MV-4-11 (cell line): ENCODE data around the gene MRPS18A.

Experiments
- DNase-seq: peaks from one replicate; lab custom pipeline; 2025; lab: John Stamatoyannopoulos, UW

The MRPS18A gene

GRCh38 chr6:43687437-43688347 is at the start of gene MRPS18A:
MRPS18A (minus strand) TSS chr6:43687791; CDS start chr6:43687779, 12 bp downstream.
- DNase-seq: peak; percentile 57

DNA sequence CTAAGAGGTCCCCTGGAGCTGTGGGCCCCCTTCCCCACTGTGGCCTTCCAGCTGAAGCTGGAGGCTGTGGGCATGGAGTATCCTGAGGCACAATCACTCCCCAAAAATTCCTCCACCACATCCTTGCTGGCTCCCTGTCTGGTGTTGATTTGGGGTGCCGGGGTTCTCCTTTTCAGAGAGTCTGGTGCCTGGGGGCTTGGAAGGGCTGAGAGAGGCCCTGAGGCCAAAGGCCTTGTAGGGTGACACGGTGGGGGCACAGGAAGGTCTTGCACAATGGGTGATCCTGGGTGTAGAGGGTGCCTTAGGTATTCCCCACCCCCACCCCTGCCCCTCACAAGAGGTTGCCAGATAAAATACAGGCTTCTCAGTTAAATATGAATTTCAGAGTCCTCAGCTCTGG is 49.3 kb upstream of the MRPS18A start:
- DNase-seq: no peak

DNA sequence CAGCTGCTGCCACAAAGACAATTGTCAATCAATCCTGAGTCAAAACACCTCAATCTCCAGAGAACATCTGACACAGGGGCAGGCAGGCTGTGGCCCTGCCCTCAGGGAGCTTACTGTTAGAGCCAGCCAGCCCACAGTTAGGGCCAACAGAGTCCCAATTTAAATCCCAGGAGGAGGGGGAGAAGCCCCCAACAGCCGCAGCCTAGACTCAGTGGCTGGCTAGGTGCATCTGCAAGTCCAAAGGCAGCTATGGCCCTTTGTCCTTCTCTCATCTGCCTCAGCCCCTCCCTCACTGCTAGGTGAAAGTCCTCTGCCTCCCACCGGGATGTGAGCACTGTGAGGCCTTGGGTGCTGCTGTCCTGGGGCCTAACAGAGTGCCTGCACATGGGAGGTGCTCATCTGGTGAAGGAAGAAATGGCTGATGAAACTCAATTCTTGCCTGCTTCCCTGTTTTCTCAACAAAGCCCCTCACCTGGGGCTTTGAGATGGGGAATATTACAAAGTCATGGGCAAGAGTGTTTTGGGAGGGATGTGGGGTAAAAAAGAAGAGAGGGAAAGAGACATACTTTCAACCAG is 48.7 kb upstream of the MRPS18A start:
- no peak for DNase-seq

- no peak for DNase-seq
Observed at GRCh38 chr6:43735642-43736199, 48.1 kb upstream of the MRPS18A start.

DNA sequence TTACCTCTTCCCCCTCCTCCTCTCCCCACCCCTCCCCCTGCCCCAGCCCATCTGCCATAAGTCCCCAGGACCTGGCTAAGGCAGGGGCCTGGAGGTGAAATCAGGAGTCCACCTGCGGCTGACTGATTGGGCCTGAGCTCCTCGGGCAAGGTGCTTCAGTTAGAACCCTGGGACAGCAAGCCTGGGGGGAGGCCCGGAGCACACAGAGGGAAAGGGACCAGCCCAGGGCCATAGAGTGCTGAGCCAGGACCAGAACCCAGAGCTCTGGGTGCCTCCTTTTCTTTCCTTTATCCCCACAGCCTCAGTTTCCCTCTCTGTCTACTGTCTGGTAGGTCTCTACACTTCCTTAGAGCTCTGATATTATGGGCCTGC is 46.7 kb upstream of the MRPS18A start:
- DNase-seq: no peak

DNA sequence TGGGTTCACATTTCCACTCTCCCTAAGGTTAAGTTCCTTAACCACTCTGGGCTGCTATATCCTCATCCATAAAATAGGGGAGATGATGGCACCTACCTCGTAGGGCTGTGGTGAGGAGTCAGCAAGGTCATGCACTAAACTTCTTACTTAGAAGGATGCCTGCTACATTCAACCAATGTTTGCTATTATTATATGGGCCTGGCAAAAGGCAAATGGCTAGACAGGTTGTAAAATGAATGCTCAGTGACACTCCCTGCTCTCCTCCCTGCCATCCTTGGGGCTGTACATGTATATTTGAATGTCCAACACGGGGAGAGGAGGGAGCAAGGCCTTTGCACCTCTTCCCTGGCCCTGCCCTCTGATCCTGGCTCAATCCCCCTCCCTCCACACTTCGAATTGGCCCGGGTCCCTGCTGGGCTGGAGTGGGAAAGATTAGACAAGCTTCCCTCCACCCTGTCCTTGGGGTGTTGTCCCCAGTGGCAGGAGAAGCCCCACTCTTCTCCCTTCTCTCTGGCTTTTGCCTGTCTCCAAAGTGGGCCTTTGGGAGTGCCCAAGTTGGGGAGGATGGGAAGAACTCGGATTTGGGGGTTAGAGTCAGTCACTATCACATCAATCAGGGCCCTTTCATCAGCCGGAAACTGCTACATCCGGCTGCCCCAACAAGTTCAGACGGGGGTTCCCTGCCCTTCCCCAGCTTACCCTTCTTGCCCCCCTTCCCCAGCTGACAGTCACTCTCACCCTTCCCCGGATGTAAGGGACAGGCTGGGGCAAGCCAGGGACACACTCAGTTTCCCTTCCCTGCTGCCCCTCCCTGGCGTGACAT is 46.1 kb upstream of the MRPS18A start:
- no peak for DNase-seq

DNA sequence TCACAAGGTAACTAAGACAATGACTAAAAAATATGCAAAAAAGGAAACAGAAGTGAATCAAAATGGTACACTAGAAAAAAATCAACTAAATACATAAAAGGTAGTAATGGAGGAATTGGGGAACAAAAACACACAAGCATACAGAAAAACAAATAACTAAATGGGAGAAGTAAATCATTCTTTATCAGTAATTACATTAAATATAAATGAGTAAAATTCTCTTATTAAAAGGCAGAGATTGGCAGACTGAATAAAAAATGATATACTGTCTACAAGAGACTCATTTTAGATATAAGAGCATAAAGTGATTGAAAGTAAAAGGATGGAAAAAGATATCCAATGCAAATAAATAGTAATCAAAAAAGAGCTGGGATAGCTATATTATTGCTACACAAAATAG is 43.0 kb upstream of the MRPS18A start:
- no peak for DNase-seq

DNA sequence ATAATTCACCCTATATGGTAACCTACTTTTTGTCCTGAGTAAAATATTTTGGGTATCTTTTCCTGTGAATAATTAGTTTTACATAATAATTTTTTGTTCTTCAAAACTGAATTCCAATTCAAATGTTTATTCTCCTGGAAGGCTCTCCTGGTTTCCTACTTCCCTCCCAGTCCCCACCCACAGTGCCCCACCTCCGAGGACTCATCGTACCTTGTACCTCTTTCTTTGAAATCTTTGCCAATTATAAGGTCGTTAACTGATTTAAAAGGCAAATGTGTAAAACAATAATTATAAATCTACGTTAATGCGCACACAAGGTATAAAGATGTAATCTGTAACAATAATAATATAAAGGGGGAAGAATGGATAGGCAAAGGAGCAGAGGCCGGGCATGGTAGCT is 41.9 kb upstream of the MRPS18A start:
- DNase-seq: no peak

DNA sequence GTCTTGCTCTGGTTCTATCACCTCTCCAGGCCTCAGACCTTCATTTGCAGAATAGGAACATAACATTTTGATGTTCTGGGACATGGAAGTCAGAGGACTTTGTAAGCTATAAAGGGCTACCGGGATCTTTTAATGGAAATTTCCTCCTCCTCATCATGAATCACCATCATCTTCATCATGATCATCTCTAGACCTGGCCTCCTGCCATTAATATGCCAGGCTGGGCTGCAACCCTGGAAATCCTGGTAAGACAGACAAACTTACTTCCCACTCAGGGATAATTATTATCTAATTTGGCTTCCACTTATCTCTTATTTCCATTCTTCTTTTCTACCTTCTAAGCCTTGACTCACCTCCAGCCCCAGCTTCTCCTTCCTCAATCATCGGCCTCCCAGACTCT is 41.0 kb upstream of the MRPS18A start:
- no peak for DNase-seq

GRCh38 chr6:43727634-43728033 is 40.0 kb upstream of the MRPS18A start:
- DNase-seq: no peak

GRCh38 chr6:43725643-43726580 is 38.3 kb upstream of the MRPS18A start:
- peak; percentile 35 for DNase-seq

DNA sequence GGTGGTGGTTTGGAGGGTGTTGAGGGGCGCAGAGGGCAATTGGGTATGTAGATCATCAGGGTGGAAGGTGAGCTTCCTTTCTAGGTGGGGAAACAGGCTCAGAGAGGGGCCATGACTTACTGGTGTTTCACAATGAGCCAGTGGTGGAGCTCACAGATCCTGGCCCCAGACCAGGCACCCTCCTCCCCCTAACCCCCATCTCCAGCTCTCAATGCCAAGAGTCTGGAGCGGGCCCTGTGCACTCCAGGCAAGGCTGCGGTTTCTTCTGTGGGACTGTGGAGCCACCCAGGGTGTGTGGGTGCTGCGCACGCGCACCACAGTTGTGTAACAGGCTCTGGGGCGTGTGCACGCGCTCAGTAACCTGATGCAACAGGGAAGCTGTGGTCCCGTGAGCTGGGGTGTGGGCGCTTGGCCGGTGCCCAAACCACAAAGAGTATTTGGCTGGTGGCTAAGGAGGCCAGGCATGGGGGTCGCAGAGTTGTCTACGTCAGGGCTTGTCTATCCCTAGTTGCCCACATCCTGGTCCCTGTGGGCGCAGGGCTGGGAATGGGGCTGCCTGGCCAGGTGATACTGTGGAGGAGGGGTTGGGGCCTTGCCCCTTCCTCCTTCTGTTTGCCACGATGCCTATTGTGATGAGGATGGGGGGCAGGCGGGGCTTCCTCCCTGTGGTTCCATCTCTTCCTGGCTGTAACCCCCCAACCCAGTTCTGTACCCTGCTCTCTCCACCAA is 37.5 kb upstream of the MRPS18A start:
- DNase-seq: peak; percentile 99

GRCh38 chr6:43724354-43724753 is 36.8 kb upstream of the MRPS18A start:
- no peak for DNase-seq

DNA sequence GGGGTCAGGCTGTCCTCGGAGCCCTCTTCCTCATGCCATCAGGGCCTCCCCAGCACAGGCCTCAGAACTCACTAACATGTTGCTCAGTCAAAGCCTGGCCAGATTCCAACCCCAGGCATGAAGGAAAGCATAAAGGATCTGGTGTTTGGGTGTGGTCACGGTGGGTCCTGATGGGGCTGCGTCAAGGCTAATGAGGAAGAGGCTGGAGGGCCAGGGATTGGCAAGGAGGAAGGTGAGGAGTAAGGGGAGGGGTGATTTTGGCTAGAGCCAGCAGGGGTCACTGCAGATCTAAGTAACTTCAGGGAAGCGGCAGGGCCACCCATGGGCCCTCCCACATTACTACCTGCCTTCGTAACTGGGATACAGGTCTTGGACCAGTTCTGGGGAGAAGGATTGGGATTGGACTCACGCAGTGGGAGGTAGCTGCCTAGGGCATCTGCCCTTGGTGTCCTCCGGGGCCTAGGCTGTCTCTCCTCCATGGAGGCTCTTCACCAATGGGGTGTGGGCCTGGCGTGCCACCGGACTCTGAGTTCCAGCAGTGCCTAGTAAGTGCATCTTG is 36.2 kb upstream of the MRPS18A start:
- DNase-seq: peak; percentile 79

DNA sequence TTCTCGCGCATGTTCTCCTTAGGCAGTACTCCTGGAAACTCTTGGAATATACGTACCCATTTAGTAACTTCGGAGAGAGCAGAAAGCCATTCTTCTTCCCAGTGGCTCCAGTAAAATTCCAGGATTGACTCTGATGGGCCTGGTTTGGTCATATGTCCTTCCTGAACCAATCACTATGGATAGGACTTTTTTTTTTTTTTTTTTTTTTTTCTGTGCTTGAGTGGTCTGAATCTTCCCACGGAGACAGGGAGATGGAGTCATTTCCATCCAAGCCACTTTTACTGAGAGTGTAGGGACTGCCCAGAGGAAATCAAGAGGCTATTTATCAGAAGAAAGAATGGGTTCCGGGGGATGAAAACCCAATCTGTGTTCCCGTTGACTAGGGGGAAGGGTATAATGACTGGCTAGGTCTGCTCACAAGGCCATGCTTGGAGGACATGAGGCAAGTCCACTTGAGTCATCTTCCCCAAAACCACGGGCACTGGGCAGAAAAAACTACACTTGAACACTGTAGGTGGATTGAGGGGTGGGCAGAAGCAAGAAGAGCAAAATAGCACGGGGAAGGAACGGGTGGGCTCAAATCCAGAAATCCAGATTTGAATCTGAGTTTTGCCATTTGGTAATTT is 35.4 kb upstream of the MRPS18A start:
- DNase-seq: no peak

GRCh38 chr6:43720999-43721398 is 33.4 kb upstream of the MRPS18A start:
- no peak for DNase-seq

DNA sequence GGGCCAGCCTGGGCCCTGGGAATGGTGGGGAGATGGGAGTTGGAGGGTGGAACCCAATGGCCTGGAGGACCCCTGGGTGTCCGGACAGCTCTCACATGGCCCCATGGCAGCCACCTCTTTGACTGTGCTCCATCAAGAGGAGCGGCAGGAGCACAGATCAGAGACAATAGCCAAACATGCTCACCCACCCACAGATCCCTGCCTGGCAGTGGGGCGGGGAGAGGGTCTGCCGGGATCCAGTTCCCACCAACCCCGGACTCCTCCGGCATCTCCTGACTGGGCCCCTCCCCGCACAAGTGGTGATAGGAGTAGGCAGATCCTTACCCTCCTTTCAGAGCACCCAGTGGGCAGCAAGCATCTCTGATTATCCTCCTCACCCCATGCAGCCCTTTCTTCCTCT is 31.9 kb upstream of the MRPS18A start:
- DNase-seq: no peak

DNA sequence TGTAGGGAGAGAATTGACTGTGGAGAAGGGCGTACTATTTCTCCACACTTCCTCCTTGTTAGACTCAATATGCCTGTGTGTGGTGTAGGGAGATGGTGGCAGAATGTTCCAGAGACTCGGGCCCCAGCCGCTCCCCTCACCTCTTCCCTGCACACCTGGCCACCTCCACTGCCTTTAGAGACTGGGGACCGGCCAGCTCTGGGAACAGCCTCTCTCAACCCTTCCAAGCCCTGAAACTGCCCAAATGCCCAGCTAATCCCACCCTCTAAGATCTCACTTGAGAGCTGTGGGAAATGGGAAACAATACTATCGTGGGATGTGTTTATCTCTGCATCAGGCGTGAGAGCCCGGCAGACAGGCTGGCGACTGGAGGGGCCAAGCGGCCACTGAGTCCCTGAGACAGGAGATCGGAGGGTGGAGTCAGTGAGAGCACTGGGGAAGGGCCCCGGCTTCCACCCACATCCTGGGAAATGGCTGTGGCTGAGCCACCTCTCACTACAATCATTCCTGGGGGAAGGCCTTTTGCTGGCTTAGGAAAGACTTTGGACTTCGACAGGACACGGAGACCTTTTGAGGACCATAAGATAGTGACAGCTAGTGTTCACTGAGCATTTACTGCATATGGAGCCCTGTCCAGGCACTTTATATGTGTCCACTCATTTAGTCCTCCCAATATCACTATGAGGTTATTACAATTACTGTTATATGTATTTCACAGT is 31.0 kb upstream of the MRPS18A start:
- DNase-seq: no peak

DNA sequence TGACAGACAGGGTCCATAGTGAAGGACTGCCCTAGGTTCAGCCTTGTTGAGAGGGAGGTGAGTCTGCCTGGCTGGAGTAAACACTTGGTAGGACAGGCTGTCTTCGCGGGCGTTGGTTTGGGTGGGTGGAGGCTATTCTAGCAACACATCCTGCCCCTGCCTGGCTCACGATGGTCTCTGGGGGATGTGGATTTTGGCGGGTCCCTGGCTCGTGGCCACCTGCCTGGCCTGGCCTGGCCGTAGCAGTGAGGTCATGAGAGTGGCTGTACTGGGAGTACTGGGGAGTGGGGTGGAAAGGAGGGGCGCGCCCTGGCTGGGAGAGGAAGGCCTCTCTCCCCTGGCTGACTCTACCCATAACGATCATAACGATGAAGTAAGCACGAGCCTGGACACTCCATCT is 30.2 kb upstream of the MRPS18A start:
- DNase-seq: no peak
